Upper lobe of left lung (tissue), 6 donors: ENCODE data around the gene VEPH1. TPM values are rescaled to one million over a fixed set of nuclear protein-coding genes. Genes with fewer than 3 reads are reported as not detected.
"Not testable (repeated sequence)": the region's sequence is repeated elsewhere in the genome, so short reads cannot be mapped to it uniquely, and the experiment has no call there.

Experiments
- ATAC-seq, 2 donors: fragments of 200-7000 bp; cut with Tn5 transposase; one replicate each; pipeline ENCODE4 v1.9.1; 2022; ENCODE audit warnings: mild to moderate bottlenecking in 2 of 2, moderate library complexity in 2 of 2; ENCODE audit not compliant: low FRiP score in 2 of 2
- DNase-seq, 2 donors: peaks; one replicate each; pipeline ENCODE4 v3.0.0-alpha.2; 2019 to 2020
- H3K27ac ChIP-seq, 4 donors: fragments of 200-600 bp; sonication (generic); one replicate each; pipeline ENCODE4 v1.5.1; 2016 to 2019
- H3K27me3 ChIP-seq, 4 donors: fragments of 200-600 bp; sonication (generic); one replicate each; pipeline ENCODE4 v1.5.1; 2017 to 2019
- H3K36me3 ChIP-seq, 4 donors: fragments of 200-600 bp; sonication (generic); one replicate each; pipeline ENCODE4 v1.5.1; 2016 to 2019
- H3K4me1 ChIP-seq, 4 donors: fragments of 200-600 bp; sonication (generic); one replicate each; pipeline ENCODE4 v1.5.1; 2018 to 2019
- H3K4me3 ChIP-seq, 4 donors: fragments of 200-600 bp; sonication (generic); one replicate each; pipeline ENCODE4 v1.5.1; 2017 to 2019; ENCODE audit warnings: mild to moderate bottlenecking in 2 of 4, moderate library complexity in 1 of 4
- H3K9me3 ChIP-seq, 4 donors: fragments of 200-600 bp; sonication (generic); one replicate each; pipeline ENCODE4 v1.5.1; 2018 to 2019
- CTCF ChIP-seq, 6 experiments: fragments of 450-650 bp in 4 of 6; fragments of 200-600 bp in 2 of 6; sonication (generic) in 2 of 6; IDR thresholded peaks; one replicate each; pipeline ENCODE4 v1.5.1; 2016 to 2019; ENCODE audit warnings: antibody characterized with exemption in 6 of 6
- EP300 ChIP-seq, 4 donors: sonication (generic); formaldehyde crosslinking; IDR thresholded peaks; one replicate each; pipeline ENCODE4 v1.5.1; 2017; ENCODE audit warnings: antibody characterized with exemption in 4 of 4, control low read depth in 2 of 4
- POLR2A ChIP-seq, 4 donors: fragments of 450-650 bp; IDR thresholded peaks; one replicate each; pipeline ENCODE4 v1.5.1; 2016 to 2017; ENCODE audit warnings: antibody characterized with exemption in 4 of 4, mild to moderate bottlenecking in 2 of 4
- POLR2AphosphoS5 ChIP-seq, 2 donors: sonication (generic); formaldehyde crosslinking; IDR thresholded peaks; one replicate each; pipeline ENCODE4 v1.5.1; 2017; ENCODE audit warnings: antibody characterized with exemption in 2 of 2
- WGBS, 2 donors: methylation state at CpG; one replicate each; pipeline ENCODE4 v1.1.5; 2017 to 2018; 5-methylcytosine and 5-hydroxymethylcytosine counted together
- total RNA-seq, 6 donors: library from RNA; depleted of rRNA in 4 of 6; stranded (reverse); fragments of >200 nt in 4 of 6; gene quantifications; one replicate each; pipeline versions ENCODE4 v1.1.0 to v1.2.1, GENCODE V29; 2016 to 2021
- donor health status: DM: no; HTN: no; CAD: no; lungs with moderate emphysema.
- donor health status: DM: no; HTN: yes; CAD: no; lungs with severe emphysema.

Gene VEPH1
- total RNA-seq, 6 donors from 2014 or later: 78.6 to 229 (median 178) TPM

GRCh38 chr3:157327018-157327417 is 176.2 kb downstream of the VEPH1 start:
- H3K9me3 ChIP-seq: no peaks in the 10 kb centered on the region
- no peaks in the 10 kb centered on the region for H3K36me3 ChIP-seq
- 100% methylated on average over 1 of the region's 1 CpG for WGBS, 2 donors
- H3K4me3 ChIP-seq: no peak overlapping the region
- TF ChIP-seq CTCF (IDR thresholded peaks at IDR 0.05) (no peak), POLR2AphosphoS5 (IDR thresholded peaks at IDR 0.05) (no peak), POLR2A (IDR thresholded peaks at IDR 0.05) (no peak), EP300 (IDR thresholded peaks at IDR 0.05) (no peak)
- no peaks in the 10 kb centered on the region for H3K4me1 ChIP-seq
- no peaks in the 10 kb centered on the region for H3K27me3 ChIP-seq
- no peak for DNase-seq
- H3K27ac ChIP-seq: no peak overlapping the region
- no peak for ATAC-seq

- not testable (repeated sequence) for DNase-seq, H3K27me3 ChIP-seq, ATAC-seq, H3K9me3 ChIP-seq, H3K4me1 ChIP-seq, H3K36me3 ChIP-seq, H3K4me3 ChIP-seq, H3K27ac ChIP-seq
- 91 to 92% methylated on average over 1 of the region's 1 CpG for WGBS, 2 donors
These were observed 178.3 kb downstream of the VEPH1 start for GRCh38 chr3:157324869-157325268.

GRCh38 chr3:157323360-157323759 is 179.9 kb downstream of the VEPH1 start:
- WGBS, 2 donors: 54 to 69% methylated on average over 2 of the region's 2 CpGs
- no peaks in the 10 kb centered on the region for H3K36me3 ChIP-seq
- ATAC-seq (no peak), DNase-seq (no peak)
- no peak overlapping the region for H3K4me3 ChIP-seq
- TF ChIP-seq POLR2AphosphoS5 (IDR thresholded peaks at IDR 0.05): no peak
- peak in 1 of 4 donors; percentile 17 for TF ChIP-seq EP300 (IDR thresholded peaks at IDR 0.05)
- no peak for TF ChIP-seq CTCF (IDR thresholded peaks at IDR 0.05)
- no peaks in the 10 kb centered on the region for H3K9me3 ChIP-seq
- H3K27me3 ChIP-seq: no peaks in the 10 kb centered on the region
- no peak overlapping the region for H3K27ac ChIP-seq
- no peaks in the 10 kb centered on the region for H3K4me1 ChIP-seq

- Histone ChIP-seq H3K27me3 (no peaks in the 10 kb centered on the region), H3K36me3 (no peaks in the 10 kb centered on the region), H3K27ac (no peak overlapping the region), H3K9me3 (no peaks in the 10 kb centered on the region), H3K4me3 (no peak overlapping the region), H3K4me1 (no peaks in the 10 kb centered on the region)
- ATAC-seq (no peak), DNase-seq (no peak)
- TF ChIP-seq POLR2A (IDR thresholded peaks at IDR 0.05) (no peak), CTCF (IDR thresholded peaks at IDR 0.05) (no peak), POLR2AphosphoS5 (IDR thresholded peaks at IDR 0.05) (no peak), EP300 (IDR thresholded peaks at IDR 0.05) (no peak)
These were observed 183.5 kb downstream of the VEPH1 start for GRCh38 chr3:157319672-157320071.

DNA sequence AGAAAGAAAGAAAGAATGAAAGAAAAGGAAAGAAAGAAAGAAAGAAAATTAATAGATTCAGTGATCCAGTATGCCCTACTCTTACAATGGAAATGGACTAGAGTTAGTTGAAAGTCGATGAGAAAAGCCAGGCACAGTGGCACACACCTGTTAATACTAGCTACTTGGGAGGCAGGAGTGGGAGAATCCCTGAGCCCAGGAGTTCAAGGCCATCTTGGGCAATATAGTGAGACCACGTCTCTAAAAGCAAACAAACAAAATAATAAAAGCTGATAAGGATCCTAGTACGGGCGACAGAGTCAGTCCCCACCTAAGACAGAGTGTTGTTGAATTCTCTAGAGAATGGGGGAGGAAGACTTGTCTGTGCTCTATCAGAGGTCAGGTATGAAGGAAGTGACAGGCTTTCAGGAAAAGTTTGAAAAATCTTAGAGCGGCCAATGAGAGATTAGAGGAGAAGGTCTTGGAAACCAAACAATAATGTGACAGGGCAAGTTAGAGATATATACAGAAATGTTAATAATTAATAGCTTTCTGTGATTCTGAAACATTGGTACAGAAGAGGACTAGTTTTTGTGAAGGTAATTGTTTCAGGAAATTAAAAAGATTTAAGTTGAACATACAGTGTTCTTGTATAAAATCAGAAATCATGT is 184.5 kb downstream of the VEPH1 start:
- 62 to 76% methylated on average over 5 of the region's 5 CpGs for WGBS, 2 donors
- Histone ChIP-seq H3K36me3 (no peaks in the 10 kb centered on the region), H3K27me3 (no peaks in the 10 kb centered on the region), H3K9me3 (no peaks in the 10 kb centered on the region), H3K4me1 (no peaks in the 10 kb centered on the region), H3K4me3 (no peak overlapping the region), H3K27ac (no peak overlapping the region)
- DNase-seq (no peak), ATAC-seq (no peak)
- no peak for TF ChIP-seq POLR2A (IDR thresholded peaks at IDR 0.05)
- TF ChIP-seq EP300 (IDR thresholded peaks at IDR 0.05): no peak
- no peak for TF ChIP-seq CTCF (IDR thresholded peaks at IDR 0.05)
